ENCODE results near the gene DBN1. TPM values are rescaled to one million over a fixed set of nuclear protein-coding genes. Genes with fewer than 3 reads are reported as not detected.
"Not testable (repeated sequence)": the region's sequence is repeated elsewhere in the genome, so short reads cannot be mapped to it uniquely, and the experiment has no call there.

Gene DBN1
- total RNA-seq, 1 donor from 2014 or later, result 8.7 TPM

DNA sequence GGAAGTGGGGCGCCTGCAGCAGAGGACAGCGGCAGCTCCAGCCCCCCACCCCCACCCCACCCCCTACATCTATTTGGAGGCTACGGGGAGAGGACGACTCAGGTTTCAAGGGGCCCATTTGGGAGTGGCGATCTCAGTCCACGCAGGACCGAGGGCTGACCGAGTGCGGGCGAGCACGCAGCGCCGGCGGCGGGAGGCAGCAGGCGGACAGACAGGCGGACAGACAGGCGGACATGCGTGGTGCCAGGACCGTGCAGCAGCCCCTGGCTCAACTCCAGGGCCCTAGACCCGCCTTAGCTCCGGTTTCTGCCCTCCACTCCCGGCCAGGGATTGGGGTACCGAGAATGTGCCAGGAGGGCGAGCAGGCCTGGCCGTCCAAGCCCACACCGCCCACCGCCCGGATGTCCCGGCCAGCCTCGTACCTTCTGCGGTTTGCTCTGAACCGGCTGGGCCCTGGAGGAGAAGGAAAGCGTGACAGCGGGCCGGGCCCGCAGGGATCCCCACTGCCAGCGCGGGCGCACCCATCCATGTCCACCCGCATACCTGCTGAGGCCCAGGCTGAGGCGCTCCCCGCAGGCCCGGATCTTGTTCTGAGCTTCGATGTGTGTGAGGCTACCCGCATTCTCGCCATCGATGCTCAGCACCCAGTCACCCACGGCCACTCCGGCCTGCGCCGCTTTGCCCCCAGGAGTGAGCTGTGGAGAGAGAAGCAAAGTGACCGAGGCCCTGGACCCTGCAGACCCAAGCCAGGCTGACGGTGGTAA is 18.7 kb upstream of the DBN1 start:
- intact Hi-C loops (cut with micrococcal nuclease), result loop anchor here (10.0 kb wide), 1 partner anchor 847 kb away; the partner anchor contains the start of gene TSPAN17

DNA sequence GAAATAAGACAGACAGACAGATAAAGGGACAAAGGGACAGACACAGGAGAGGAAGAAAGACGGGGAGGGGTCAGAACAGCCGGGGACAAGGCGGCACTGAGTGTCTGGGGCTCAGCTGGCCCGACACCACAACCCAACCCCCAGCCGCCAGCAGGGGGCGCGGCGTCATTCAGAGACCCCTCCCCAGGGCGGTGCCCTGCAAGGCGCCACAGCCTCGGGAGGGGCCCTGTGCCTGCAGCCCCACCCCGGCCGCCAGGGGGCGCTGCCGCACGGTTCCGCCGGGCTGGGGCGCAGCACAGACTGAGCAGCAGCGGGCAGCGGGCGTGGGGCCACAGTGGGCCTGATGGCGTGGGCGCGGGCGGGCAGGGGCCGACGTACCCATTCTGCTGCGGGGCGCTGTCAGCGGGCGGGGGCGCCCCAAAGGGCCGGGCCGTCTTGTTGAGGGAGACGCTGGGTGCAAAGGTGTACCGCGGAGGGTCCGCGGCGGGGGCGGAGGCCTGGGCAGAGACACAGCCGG is 18.1 kb upstream of the DBN1 start:
- intact Hi-C loops (cut with micrococcal nuclease), result loop anchor here (10.0 kb wide), 1 partner anchor 847 kb away; the partner anchor contains the start of gene TSPAN17

DNA sequence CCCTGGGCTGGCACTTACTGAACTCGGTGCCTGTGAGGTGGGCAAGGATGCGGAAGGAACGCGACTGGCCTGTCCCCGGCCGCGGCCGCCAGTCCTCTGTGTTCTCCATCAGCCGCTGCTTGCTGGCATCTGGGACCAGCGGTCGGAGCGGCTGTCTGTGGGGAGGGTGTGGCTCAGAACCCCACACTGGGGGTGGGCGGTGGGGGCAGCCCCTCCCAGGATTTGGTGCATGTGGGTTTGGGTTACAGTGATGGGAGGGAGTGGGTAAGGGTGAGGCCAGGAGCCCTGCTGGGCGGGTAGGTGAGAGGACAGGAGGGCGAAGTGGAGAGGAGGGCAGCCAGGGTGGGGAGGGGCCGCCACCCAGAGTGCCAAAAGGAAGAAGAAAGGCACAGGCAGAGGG is 17.6 kb upstream of the DBN1 start:
- intact Hi-C loops (cut with micrococcal nuclease), result loop anchor here (10.0 kb wide), 1 partner anchor 846 kb away; the partner anchor contains the start of gene TSPAN17

DNA sequence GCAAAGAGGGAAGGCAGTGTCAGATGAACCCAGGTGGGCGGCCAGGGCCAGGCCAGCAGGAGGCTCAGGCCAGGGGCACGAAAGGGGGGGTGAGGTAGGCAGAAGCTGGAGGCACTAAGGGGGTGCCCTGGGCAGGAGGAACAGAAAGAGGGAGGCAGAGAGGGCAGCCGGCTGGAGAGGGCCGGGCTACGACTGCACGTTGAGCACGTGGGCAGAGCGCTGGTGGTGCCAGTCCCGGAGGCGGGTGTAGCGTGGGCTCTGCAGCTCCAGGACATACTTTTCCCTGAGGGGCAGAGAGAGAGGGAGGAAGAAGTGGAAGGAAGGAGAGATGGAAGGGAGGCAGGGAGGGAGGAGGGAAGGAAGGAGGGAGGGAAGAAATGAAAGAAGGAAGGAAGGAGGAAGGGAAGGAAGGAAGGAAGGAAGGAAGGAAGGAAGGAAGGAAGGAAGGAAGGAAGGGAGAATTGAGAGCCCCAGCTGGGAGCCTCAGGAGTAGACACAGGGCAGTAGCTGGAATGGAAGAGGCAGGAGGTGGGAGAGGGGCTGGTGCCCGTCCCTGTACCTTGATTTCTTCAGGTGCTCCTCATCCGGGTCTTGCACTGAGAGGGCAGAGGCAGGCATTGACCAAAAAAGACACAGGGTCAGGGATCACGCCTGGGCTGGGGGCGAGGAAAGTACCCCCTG is 17.0 kb upstream of the DBN1 start:
- intact Hi-C loops (cut with micrococcal nuclease), result loop anchor here (10.0 kb wide), 1 partner anchor 846 kb away; the partner anchor contains the start of gene TSPAN17

DNA sequence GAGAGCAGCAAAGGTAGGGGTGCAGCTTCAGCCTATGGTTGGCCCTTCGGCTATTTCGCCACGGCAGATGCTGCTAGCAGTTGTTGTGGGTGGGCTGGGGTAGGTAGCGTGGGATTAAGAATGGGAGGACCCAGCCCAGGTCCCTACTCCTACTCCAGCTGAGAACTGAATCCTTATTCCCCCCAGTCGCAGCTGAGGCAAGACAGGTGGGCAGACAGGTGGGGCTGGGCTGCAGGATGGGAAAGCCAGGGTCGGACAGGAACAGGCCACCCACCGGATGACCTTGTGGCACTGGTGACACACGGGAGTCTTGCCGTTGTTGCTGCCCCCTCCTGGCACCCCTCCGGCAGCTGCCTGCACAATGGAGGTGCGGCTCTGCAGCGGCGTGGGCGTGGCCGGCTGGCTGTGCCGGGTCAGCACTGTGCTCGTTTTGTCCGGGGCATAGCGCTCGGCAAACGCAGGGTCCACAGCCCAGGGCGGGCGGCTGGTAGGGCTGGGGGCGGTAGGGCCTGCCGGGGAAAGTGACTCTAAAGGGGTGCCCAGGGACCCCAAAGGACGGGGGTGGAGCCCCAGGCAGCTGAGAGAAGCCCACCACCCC is 15.8 kb upstream of the DBN1 start:
- intact Hi-C loops (cut with micrococcal nuclease), result no loop called here

DNA sequence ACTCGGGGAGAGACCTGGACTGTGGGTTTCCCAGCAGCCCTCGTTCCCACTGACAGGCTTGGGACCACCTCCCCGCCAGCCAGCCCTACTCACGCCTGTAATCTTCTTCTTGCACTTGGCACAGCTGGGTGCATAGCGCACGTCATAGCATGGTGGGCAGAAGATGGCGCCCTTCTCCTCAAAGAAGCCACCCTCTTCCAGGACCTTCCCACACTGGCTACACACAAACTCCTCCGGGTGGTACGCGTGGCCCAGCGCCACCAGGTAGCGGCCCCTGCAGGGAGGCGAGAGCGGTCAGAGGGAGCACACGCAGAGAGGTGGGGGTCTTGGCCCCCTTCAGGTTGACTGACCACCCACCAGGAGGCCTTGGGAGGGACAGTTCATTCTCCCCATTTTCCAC is 14.5 kb upstream of the DBN1 start:
- intact Hi-C loops (cut with micrococcal nuclease), result no loop called here

DNA sequence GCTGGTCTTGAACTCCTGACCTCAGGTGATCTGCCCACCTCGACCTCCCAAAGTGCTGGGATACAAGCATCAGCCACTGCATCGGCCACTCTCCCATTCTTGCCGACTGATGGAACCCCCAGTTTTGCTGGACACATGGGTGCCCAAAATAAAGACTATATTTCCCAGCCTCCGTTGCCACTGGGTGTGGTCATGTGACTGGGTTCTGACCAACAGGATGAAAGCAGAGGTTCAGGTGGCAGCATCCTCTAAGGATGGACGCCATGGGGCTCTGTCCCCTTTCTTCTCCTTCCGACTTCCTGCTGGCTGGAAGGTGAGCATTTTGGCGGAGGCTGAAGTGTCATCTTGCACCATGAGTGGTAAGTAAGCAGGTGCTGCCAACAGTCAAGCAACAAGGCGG is 13.7 kb upstream of the DBN1 start:
- intact Hi-C loops (cut with micrococcal nuclease), result no loop called here

DNA sequence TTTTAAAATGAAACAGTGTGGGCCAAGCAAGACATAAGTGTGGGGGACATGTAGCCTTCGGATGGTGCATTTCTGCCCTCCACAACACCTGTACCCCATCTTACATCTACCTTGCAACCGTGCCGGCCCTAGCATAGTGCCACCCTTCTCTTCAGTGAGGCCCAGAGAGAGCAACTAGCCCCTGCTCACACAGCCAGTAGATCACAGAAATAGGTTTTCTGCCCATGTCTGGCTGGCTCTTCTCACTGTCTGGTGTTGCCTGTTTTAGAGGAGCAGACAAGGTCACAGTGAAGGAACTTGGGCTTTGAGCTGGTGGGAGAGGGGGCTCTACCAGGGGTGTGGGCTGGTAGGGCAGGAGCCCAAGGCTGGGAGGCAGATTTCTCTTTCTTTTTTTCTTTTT is 12.8 kb upstream of the DBN1 start:
- intact Hi-C loops (cut with micrococcal nuclease), result no loop called here

DNA sequence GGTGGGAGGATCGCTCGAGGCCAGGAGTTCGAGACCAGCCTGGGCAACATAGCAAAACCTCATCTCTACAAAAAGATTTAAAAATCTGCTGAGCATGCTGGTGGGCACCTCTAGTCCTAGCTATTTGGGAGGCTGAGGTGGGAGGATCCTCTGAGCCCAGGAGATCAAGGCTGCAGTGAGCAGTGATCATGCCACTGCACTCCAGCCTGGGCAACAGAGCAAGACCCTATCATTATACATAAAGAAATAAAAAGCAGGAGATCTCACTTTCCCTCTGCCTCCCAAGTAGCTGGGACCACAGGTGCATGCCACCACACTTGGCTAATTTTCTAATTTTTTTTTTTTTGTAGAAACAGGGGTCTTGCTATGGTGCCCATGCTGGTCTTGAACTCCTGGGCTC is 12.3 kb upstream of the DBN1 start:
- intact Hi-C loops (cut with micrococcal nuclease), result not testable (repeated sequence)

DNA sequence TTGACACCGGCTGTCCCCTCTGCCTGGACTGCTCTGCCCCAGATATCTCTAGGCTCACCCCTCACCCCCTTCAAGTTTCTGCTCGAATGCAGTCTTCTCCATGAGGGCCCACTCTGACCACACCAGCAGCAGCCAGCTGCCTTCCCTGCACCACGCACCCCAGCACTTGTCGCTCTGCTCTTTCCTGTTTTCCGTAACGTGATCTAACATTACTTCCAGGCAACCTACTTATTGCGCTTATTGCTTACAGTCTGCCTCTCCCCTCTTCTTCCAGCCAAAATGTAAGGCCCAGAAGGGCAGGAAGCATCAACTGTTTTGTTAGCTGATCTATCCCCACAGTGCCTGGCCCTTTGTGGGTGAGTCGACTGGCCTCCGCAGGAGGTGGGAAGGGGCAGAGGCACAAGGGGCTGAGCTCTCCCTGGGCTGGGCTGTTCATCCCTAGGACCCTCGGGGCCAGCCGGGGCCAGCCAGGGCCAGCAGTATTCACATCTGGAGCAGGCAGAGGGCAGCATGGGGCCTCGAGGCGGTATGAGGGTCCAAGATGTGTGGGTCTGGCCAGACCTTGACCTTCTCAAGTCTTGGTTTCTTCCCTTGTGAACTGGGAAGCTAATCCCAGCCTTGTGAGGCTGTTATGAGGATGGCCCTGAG is 11.6 kb upstream of the DBN1 start:
- intact Hi-C loops (cut with micrococcal nuclease), result no loop called here

DNA sequence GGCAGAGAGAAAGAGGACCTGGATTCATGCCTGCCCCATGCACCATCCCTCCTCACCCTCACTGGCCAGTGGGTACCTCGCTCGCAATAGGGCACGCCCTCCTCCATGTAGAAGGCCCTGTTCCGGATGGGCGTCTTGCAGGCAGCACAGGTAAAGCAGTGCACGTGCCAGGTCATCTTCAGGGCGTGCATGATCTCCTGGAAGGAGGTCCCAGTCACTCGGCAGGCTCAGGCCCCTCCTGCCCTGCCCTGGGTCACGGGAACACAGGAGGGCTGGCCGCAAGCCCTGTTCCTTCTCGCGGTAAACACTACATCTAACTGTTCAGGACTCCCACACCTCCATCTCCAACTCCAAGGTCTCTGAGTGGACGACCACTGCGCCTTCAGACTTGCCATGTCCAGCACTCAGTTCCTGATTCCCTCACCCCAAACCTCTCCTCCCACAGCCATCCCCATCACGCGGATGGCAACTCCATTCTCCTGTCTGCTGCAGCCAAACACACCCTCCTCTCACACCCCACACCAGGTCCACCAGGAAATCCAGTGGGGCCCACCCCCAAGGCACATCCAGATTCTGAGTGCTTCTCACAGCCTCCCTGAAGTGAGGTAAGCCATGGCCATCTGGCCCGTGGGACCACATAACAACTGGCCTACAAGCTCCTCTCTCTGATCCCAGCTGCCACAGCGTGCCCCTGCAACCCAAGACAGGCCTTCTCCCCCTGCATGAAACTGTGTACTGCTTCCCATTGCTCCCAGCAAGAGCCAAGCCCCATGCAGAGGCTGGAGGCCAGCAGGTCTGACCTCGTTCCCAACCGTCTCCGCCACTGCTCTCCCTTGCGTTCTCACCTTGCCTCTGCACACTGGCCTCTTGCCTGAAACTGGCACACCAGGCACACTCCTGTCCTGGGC is 10.8 kb upstream of the DBN1 start:
- intact Hi-C loops (cut with micrococcal nuclease), result no loop called here

DNA sequence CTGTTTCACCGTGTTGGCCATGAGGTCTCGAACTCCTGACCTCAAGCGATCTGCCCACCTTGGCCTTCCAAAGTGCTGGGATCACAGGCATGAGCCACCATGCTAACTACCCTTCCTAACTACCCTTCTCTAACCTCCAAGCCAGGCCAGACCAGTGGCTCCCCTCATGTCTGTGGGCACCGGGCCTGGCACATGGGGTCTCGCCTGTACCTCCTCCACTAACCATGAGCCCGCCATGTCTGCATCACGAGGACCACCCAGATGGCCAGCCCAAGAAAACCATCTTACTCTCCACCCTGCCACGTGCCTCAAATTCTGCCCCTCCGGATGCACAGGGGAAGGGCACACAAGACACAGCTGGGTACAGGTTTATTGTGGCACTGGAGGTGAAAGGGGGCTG is 9.6 kb upstream of the DBN1 start:
- intact Hi-C loops (cut with micrococcal nuclease), result no loop called here

DNA sequence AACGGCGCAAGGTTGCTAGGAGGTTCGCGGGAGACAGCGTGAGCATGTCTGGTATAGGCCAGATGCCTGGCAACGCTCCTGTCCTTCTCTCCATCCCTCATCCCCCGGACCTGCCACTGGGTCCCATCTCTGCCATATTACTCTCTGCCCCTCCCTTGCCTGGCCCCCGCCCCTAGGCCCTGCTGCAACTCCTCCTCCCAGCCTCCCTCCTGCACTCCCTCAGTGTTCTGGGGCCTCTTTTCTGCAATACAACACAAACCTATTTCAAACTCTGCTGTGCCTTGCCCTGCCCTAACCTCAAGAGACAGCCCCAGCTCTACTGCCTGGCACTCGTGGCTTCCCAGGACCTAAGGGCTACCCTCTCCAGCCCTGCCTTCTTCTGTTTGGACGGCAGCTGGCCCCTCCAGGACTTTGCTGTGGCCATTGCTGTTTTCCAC is 8.9 kb upstream of the DBN1 start:
- intact Hi-C loops (cut with micrococcal nuclease), result no loop called here

DNA sequence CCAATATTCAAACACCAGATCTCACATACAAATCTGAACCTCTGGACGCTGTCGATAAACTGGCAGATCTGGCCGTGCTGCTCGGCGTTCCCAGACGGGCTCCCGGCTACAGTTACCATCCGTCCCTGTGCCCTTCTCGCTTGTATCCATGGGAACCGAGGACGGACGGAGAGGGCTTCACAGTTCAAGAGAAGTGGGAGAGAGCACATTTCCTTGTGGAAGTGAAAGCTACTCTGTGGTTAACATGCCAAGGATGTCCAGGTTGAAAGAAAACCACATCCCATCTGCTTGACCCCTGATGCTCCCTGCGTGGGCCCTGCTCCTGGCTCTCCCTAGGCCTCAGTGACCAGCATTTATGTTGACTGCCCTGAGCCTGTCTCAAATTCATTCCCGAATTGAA is 6.3 kb upstream of the DBN1 start:
- intact Hi-C loops (cut with micrococcal nuclease), result loop anchor here (2.0 kb wide), 1 partner anchor 17 kb away; the partner anchor contains the start of gene PDLIM7

DNA sequence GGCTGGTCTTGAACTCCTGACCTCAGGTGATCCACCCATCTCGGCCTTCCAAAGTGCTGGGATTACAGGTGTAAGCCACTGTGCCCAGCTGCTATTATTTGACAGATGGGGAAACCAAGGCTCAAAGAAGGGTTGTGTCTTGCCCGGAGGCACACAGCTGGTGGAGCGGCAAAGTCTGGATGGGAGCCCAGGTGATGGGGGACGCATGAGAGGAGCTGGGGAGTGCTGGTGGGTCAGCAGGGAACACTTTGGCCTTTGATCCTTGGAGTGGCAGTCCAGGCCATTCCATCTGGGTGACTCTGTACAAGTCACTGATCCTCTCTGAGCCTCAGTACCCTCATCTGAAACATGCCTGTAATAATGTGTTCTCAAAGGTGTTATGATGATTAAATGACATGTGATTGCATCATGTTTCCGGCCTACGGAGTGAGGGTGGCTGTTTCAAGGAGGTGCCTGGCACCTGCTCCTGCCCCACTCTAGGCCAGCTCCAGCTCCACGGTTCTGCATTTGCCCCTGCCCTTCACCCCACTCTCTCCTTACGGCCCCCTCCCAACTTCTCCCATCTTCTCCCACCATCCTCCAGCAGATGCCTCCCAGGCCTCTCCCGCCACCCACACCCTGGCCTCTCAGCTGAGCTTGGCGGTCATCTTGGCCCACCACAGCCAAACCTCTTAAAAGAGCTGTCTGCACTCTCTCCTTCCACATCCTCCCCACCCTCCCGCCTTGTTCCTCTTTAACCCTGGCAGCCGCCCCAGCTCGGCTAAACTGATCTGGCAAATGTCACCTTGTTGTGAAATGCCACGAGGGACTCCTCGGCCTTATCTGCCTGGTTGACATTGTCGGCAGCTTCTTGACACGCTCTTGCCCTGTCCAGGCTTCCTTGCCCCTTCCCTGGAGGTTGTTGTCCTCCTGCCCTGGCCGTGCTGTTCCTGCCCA is 5.5 kb upstream of the DBN1 start:
- intact Hi-C loops (cut with micrococcal nuclease), result loop anchor here (2.0 kb wide), 1 partner anchor 18 kb away; the partner anchor contains the start of gene PDLIM7

DNA sequence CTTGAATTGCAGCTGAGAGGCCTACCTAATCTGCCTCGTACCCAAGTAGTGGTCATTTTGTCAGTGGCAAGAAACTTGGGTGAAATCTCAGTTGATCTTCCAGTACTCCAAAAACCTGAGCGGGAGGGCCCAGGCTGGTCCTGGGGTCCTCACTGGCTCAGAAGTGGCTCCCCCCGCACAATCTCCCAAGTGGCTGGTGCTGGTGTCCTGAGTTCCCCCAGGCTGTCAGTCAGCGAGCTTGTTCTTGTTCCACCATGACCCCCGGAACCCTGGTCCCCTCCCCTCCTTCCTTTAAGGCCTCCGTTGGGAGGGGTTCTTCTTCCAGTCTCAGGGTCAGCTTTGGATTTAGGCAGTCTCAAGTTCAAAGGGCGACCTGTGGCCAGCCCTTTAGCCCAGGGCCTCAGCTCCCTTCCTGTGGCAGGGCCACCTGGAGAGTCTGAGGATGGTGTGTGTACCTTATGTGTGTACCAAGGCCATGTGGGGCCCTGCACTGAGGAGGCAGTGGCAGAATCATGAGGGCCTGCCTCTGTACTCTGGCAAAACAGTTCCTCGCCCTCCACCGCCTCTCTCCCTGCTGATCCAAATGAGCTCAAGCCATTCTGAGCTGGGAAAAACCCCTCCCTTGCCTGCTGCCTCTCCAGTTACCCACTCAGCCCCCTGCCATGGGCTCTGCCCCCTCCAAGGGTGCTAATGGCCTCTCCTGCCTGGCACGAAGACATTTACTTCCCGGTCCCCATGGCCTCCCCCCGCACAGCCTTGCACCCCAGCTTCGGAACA is 4.5 kb upstream of the DBN1 start:
- intact Hi-C loops (cut with micrococcal nuclease), result loop anchor here (2.0 kb wide), 1 partner anchor 19 kb away; the partner anchor contains the start of gene PDLIM7

DNA sequence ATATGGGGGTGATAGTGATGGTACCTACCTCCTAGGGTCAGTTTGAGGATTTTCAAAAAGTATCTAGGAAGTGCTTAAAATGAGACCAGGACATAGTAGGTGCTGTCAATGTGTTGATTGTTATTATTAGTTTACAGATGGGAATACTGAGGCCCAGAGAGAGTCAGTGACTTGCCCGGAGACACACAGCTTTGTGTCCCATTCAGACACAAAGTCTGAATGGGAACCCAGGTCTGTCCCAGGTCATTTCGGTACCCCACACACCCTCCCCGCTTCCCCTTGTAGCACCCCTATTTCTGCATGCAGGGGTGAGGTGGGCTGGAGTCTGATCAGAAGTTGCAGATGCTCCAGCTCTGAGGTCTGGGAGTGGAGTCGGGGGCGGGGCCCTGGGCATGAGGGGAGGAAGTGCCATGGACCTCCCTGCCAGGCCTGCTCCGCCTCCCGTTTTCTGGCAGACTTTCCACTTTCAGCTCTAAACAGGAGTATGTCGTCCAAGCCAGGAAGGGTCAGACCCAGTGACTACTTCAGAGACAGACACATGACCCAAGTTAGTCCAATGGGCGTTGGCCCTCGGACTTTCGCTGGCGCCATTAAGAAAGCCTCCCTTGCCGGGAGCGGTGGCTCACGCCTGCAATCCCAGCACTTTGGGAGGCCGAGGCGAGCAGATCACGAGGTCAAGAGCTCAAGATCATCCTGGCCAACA is 3.2 kb upstream of the DBN1 start:
- intact Hi-C loops (cut with micrococcal nuclease), result no loop called here

All from T-helper 1 cell treated with Interleukin-12 subunit alpha and Interleukin-12 subunit beta and Interleukin-4 antibody, amounts not matched to agents 30 ng/mL and 1 ng/mL, for 36 hours (primary cell).